H9 (cell line): ENCODE results near the gene ST14. TPM values are rescaled to one million over a fixed set of nuclear protein-coding genes. Genes with fewer than 3 reads are reported as not detected.

Experiments used
- DNase-seq: peaks from one replicate; pipeline ENCODE4 v3.0.0-alpha.2; 2017
- H2AFZ ChIP-seq: one replicate; pipeline ENCODE4 v1.6.1; 2013; ENCODE audit warnings: mild to moderate bottlenecking, low read length, control low read depth, moderate library complexity
- H2AK5ac ChIP-seq: 2 replicates; pipeline ENCODE4 v1.6.1; 2013; ENCODE audit warnings: low read length, control low read depth, mixed read lengths; ENCODE audit not compliant: insufficient read length
- H2BK120ac ChIP-seq: one replicate; pipeline ENCODE4 v1.6.1; 2013; ENCODE audit warnings: low read depth, mild to moderate bottlenecking, low read length, control low read depth, inconsistent platforms; ENCODE audit not compliant: poor library complexity, severe bottlenecking
- H2BK12ac ChIP-seq: 2 replicates; pipeline ENCODE4 v1.6.1; 2013; ENCODE audit warnings: low read length, control low read depth, mixed read lengths, low read depth; ENCODE audit not compliant: insufficient read length
- H2BK15ac ChIP-seq: 2 replicates; pipeline ENCODE4 v1.6.1; 2013; ENCODE audit warnings: low read depth, low read length, control low read depth
- H2BK20ac ChIP-seq: one replicate; pipeline ENCODE4 v1.6.1; 2013; ENCODE audit warnings: low read depth, mild to moderate bottlenecking, low read length, control low read depth, inconsistent platforms; ENCODE audit not compliant: poor library complexity, severe bottlenecking
- H2BK5ac ChIP-seq: 2 replicates; pipeline ENCODE4 v1.6.1; 2013; ENCODE audit warnings: low read length, control low read depth, mixed read lengths; ENCODE audit not compliant: insufficient read length
- H3K14ac ChIP-seq: 2 replicates; pipeline ENCODE4 v1.6.1; 2013; ENCODE audit warnings: low read length, control low read depth; ENCODE audit not compliant: insufficient read depth
- H3K18ac ChIP-seq: 2 replicates; pipeline ENCODE4 v1.6.1; 2013; ENCODE audit warnings: low read depth, mild to moderate bottlenecking, mixed read lengths, low read length, control low read depth; ENCODE audit not compliant: insufficient read length
- H3K23ac ChIP-seq: 2 replicates; pipeline ENCODE4 v1.6.1; 2013; ENCODE audit warnings: low read length, control low read depth, mixed read lengths, low read depth; ENCODE audit not compliant: insufficient read length
- H3K23me2 ChIP-seq: 2 replicates; pipeline ENCODE4 v1.6.1; 2013; ENCODE audit warnings: low read depth, mild to moderate bottlenecking, mixed read lengths, low read length, control low read depth; ENCODE audit not compliant: insufficient read length, poor library complexity, severe bottlenecking
- H3K27ac ChIP-seq: 2 replicates; pipeline ENCODE4 v1.5.1; 2013; ENCODE audit warnings: low read length, control low read depth, mixed read lengths, low read depth; ENCODE audit not compliant: insufficient read length
- H3K27me3 ChIP-seq: 2 replicates; pipeline ENCODE4 v1.6.1; 2013; ENCODE audit warnings: low read length, control low read depth, inconsistent platforms; ENCODE audit not compliant: insufficient read depth
- H3K4ac ChIP-seq: 2 replicates; pipeline ENCODE4 v1.6.1; 2013; ENCODE audit warnings: low read depth, mild to moderate bottlenecking, control low read depth, inconsistent platforms, low read length, moderate library complexity
- H3K4me1 ChIP-seq: 2 replicates; pipeline ENCODE4 v1.6.1; 2013; ENCODE audit warnings: low read length, control low read depth, inconsistent platforms; ENCODE audit not compliant: insufficient read depth
- H3K4me2 ChIP-seq: 2 replicates; pipeline ENCODE4 v1.6.1; 2013; ENCODE audit warnings: low read length, control low read depth, mixed read lengths; ENCODE audit not compliant: insufficient read length, insufficient read depth
- H3K56ac ChIP-seq: 2 replicates; pipeline ENCODE4 v1.6.1; 2013; ENCODE audit warnings: low read depth, mild to moderate bottlenecking, mixed read lengths, low read length, control low read depth; ENCODE audit not compliant: insufficient read length
- H3K79me1 ChIP-seq: 2 replicates; pipeline ENCODE4 v1.6.1; 2013; ENCODE audit warnings: low read depth, mild to moderate bottlenecking, moderate library complexity, low read length, control low read depth, inconsistent platforms; ENCODE audit not compliant: insufficient read depth, poor library complexity, severe bottlenecking
- H3K79me2 ChIP-seq: 2 replicates; pipeline ENCODE4 v1.6.1; 2013; ENCODE audit warnings: low read length, control low read depth, inconsistent platforms; ENCODE audit not compliant: insufficient read depth
- H3K9ac ChIP-seq: 2 replicates; pipeline ENCODE4 v1.6.1; 2013; ENCODE audit warnings: low read length, control low read depth, mixed read lengths; ENCODE audit not compliant: insufficient read length; ENCODE audit errors: extremely low read depth
- H3K9me3 ChIP-seq: one replicate; pipeline ENCODE4 v1.6.1; 2013; ENCODE audit warnings: low read depth, low read length, inconsistent platforms; ENCODE audit not compliant: control insufficient read depth
- H3T11ph ChIP-seq: one replicate; pipeline ENCODE4 v1.6.1; 2013; ENCODE audit warnings: mild to moderate bottlenecking, low read length, control low read depth, inconsistent platforms
- H4K20me1 ChIP-seq: one replicate; pipeline ENCODE4 v1.6.1; 2013; ENCODE audit not compliant: control insufficient read depth, insufficient read length, insufficient read depth
- H4K5ac ChIP-seq: 2 replicates; pipeline ENCODE4 v1.6.1; 2013; ENCODE audit warnings: low read depth, mild to moderate bottlenecking, mixed read lengths, low read length, control low read depth; ENCODE audit not compliant: insufficient read length
- H4K8ac ChIP-seq: replicated peaks from 2 replicates; pipeline ENCODE4 v1.6.1; 2013; ENCODE audit warnings: low read length, control low read depth, mixed read lengths, low read depth; ENCODE audit not compliant: insufficient read length
- H4K91ac ChIP-seq: 2 replicates; pipeline ENCODE4 v1.6.1; 2013; ENCODE audit warnings: low read depth, mild to moderate bottlenecking, moderate library complexity, mixed read lengths, low read length, control low read depth; ENCODE audit not compliant: insufficient read length
- H3K27ac Mint-ChIP-seq, 3 experiments: 2 replicates in 2 of 3; 3 replicates in 1 of 3; pipeline ENCODE4 v1.8.0; 2020 to 2021; ENCODE audit warnings: mixed read lengths in 3 of 3, mild to moderate bottlenecking in 1 of 3, moderate library complexity in 1 of 3
- H3K27me3 Mint-ChIP-seq: 2 replicates; pipeline ENCODE4 v1.8.0; 2021; ENCODE audit warnings: low read depth, mild to moderate bottlenecking, moderate library complexity, mixed read lengths
- H3K36me3 Mint-ChIP-seq, 3 experiments: 2 replicates in 2 of 3; 3 replicates in 1 of 3; pipeline ENCODE4 v1.8.0; 2020 to 2021; ENCODE audit warnings: low read depth in 3 of 3, mixed read lengths in 3 of 3; ENCODE audit not compliant: insufficient read depth in 1 of 3
- H3K4me1 Mint-ChIP-seq, 2 experiments: 2 replicates each; pipeline ENCODE4 v1.8.0; 2020; ENCODE audit warnings: mixed read lengths in 2 of 2
- H3K4me3 Mint-ChIP-seq, 2 experiments: 2 replicates in 1 of 2; 3 replicates in 1 of 2; pipeline ENCODE4 v1.8.0; 2020 to 2021; ENCODE audit warnings: mild to moderate bottlenecking in 2 of 2, mixed read lengths in 2 of 2, moderate library complexity in 1 of 2
- H3K9me3 Mint-ChIP-seq, 2 experiments: 2 replicates in 1 of 2; 3 replicates in 1 of 2; pipeline ENCODE4 v1.8.0; 2020; ENCODE audit warnings: mild to moderate bottlenecking in 2 of 2, mixed read lengths in 2 of 2, moderate library complexity in 1 of 2
- WGBS: extraction: QIAGEN DNeasy Blood & Tissue Kit; methylation state at CpG from one replicate; pipeline ENCODE4 v1.1.7; 2013; ENCODE audit warnings: missing lambda C conversion rate, low lambda C conversion rate, mixed read lengths; ENCODE audit not compliant: insufficient read length; ENCODE audit errors: extremely low coverage; 5-methylcytosine and 5-hydroxymethylcytosine counted together
- total RNA-seq: library from RNA; stranded (reverse); gene quantifications from 2 replicates; pipeline ENCODE4 v1.2.1, GENCODE V29; 2021
- TF ChIP-seq, protein P1 (sequence below): fragments of 200-600 bp; sonication (generic); conservative IDR thresholded peaks from 3 replicates; pipeline ENCODE4 v1.8.0; 2021; ENCODE audit warnings: antibody characterized with exemption, mild to moderate bottlenecking

The ST14 gene
- total RNA-seq, 1 experiment from 2014 or later: 22.4 TPM

DNA sequence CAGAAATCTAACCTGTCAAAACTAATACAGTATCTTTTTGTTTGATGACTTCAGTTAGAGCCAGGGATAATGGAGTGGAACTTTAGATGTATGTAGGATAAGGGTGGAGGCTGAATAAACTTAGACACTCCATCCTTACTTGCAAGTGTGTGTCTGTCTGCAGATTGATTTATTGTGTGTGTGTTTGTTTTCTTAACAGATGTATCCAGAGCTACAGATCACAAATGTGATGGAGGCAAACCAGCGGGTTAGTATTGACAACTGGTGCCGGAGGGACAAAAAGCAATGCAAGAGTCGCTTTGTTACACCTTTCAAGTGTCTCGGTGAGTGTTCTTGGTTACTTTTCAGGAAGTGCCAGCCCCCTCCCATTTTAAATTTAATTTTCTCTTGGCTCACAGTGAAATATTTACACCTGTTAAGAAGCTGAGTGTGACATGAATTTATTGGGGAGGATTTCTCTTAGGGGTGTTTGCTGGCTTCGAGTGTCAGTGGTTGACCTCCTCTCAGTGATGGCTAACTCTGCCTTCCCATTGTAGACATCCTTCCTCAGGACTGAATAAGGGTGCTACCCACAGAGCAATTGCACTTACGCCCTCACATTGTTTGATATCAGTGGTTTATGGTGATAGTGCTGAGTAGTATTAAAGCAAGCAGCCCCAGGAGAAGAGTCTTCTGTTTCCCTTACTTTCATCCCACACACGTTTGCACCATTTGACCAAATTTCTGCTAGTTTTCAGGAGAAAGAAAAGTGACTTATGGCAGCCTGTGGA lies 49.1 kb upstream of the ST14 start:
- no peaks in the 10 kb centered on the region for H4K20me1 ChIP-seq
- H3K56ac ChIP-seq: no peak overlapping the region
- no peak overlapping the region for H3K4ac ChIP-seq
- H2BK20ac ChIP-seq: no peak overlapping the region
- no peak overlapping the region for H2AK5ac ChIP-seq
- Mint-ChIP-seq H3K27me3 (no peaks in the 10 kb centered on the region), H3K27ac (peak overlapping the region in 2 of 3 experiments; percentile 52 to 85; a peak in 3 of 7 replicates), H3K4me3 (no peak overlapping the region), H3K9me3 (peaks cover 4 to 7% of the 10 kb centered on the region in 2 experiments; a peak in 3 of 5 replicates), H3K4me1 (peaks cover 27 to 29% of the 10 kb centered on the region in 2 experiments), H3K36me3 (peaks cover 44 to 67% (median 47%) of the 10 kb centered on the region in 3 experiments)
- no peak for DNase-seq
- H3K14ac ChIP-seq: no peak overlapping the region
- H3K9me3 ChIP-seq: no peaks in the 10 kb centered on the region
- H3K79me2 ChIP-seq: peaks cover 5% of the 10 kb centered on the region; the same call in 1 of the 2 replicates
- H4K8ac ChIP-seq: no peak overlapping the region
- no peaks in the 10 kb centered on the region for H3K23me2 ChIP-seq
- H2AFZ ChIP-seq: no peak overlapping the region
- H3K9ac ChIP-seq: no peak overlapping the region
- no peak overlapping the region for H2BK5ac ChIP-seq
- no peak overlapping the region for H3K4me2 ChIP-seq
- no peak overlapping the region for H3K18ac ChIP-seq
- no peak overlapping the region for H2BK120ac ChIP-seq
- no peak overlapping the region for H2BK12ac ChIP-seq
- no CpG with 5 or more reads among the region's 7 CpGs for whole genome bisulfite sequencing
- H4K91ac ChIP-seq: no peak overlapping the region
- no peak overlapping the region for H3T11ph ChIP-seq
- H3K27me3 ChIP-seq: no peaks in the 10 kb centered on the region
- H2BK15ac ChIP-seq: no peak overlapping the region
- no peak overlapping the region for H4K5ac ChIP-seq
- peaks cover 4% of the 10 kb centered on the region for H3K4me1 ChIP-seq
- H3K79me1 ChIP-seq: peaks cover 4% of the 10 kb centered on the region
- no peak overlapping the region for H3K27ac ChIP-seq
- TF ChIP-seq, protein P1, sequence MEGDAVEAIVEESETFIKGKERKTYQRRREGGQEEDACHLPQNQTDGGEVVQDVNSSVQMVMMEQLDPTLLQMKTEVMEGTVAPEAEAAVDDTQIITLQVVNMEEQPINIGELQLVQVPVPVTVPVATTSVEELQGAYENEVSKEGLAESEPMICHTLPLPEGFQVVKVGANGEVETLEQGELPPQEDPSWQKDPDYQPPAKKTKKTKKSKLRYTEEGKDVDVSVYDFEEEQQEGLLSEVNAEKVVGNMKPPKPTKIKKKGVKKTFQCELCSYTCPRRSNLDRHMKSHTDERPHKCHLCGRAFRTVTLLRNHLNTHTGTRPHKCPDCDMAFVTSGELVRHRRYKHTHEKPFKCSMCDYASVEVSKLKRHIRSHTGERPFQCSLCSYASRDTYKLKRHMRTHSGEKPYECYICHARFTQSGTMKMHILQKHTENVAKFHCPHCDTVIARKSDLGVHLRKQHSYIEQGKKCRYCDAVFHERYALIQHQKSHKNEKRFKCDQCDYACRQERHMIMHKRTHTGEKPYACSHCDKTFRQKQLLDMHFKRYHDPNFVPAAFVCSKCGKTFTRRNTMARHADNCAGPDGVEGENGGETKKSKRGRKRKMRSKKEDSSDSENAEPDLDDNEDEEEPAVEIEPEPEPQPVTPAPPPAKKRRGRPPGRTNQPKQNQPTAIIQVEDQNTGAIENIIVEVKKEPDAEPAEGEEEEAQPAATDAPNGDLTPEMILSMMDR: no peak
- H3K23ac ChIP-seq: no peak overlapping the region
